SW 1271 (cell line): ENCODE data around the gene FHOD3.
A peak's percentile ranks its signal among the peaks of the same experiment; 100 is the strongest.

Experiments
- DNase-seq, 2 experiments: peaks; one replicate each; lab custom pipeline; 2025; lab: John Stamatoyannopoulos, UW

The FHOD3 gene

GRCh38 chr18:36297417-36298125 lies at the start of gene FHOD3:
Gene FHOD3, plus strand, starts transcription at chr18:36297713. Its CDS starts 123 bp downstream, at chr18:36297836.
- DNase-seq: peak in 1 of 2 experiments; percentile 46

- DNase-seq: no peak
Measured at GRCh38 chr18:36249392-36249791, 48.1 kb upstream of the FHOD3 start.

DNA sequence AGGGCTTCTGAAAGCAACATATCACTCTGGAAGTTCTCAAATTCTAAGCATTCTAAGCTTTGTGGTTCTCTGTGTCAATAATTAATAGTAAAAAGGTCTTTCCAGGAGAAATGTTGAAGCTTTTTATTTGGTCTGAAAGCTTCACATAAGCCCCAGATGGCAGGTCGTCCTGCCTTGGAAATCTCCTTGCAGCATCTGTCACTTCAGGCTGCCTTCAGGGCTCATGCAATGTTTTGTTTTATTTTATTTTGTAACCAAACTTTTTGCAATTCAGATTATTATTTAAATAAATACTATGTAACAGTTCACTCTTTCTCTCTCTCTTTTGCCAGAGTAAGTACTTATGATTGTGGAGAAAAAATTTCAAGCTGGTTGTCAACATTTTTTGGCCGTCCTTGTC lies 46.7 kb upstream of the FHOD3 start:
- no peak for DNase-seq

GRCh38 chr18:36255072-36255698 lies 42.3 kb upstream of the FHOD3 start:
- no peak for DNase-seq

- no peak for DNase-seq
Measured at GRCh38 chr18:36256094-36256493, 41.4 kb upstream of the FHOD3 start.

DNA sequence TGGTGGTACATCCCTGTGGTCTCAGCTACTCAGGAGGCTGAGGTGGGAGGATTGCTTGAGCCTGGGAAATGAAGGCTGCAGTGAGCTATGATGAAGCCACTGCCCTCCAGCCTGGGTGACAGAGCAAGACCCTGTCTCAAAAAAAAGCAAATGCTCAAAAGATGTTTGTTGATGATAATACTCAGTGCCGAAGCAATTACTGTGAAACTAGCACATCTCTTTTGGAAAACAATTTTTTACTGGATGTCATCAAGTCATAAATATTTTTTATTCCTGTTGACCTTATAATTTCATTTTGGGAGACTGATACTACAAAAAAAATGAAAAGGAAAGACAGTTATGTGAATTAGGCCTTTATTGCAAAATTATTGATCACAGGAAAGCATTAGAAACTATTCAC lies 34.5 kb upstream of the FHOD3 start:
- no peak for DNase-seq

- DNase-seq: no peak
Measured at GRCh38 chr18:36264283-36264682, 33.2 kb upstream of the FHOD3 start.

- no peak for DNase-seq
Measured at GRCh38 chr18:36265015-36265414, 32.5 kb upstream of the FHOD3 start.

DNA sequence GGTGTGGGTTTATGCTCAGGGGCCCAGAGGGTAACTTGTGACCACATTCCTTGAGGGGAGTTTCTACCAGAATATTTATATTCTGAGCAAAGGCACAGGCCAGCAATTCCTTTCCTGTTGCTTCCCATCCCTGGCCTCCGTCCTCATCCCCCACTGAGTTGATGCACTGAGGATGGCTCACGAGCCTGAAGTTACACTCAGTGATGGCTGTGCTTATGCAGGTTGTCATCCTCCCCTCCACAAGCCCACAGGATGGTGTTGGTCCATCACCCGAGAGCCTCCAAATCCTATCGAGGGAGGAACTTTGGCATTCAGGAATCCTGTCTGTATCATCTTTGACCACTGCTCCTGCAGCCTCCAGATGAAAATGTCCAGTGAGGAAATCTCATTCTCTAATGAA lies 28.4 kb upstream of the FHOD3 start:
- DNase-seq: no peak

DNA sequence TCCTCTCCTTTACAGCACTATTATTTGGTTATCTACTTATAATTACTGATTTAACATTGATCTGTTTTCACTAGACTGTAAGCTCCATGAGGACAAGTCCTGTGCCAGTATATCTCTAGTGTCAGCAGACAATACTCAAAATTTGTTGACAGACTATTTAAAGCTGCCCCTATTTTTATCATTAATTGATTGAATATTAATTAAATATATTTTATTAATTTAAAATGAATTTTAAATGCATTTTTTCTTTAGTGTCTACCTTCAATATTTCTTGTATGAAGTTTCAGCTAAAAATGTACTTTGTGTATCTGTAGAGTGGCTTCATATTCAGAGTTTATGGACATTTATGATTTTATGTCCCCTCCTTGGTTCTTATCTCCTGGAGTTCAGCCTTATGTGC lies 26.4 kb upstream of the FHOD3 start:
- DNase-seq: no peak

DNA sequence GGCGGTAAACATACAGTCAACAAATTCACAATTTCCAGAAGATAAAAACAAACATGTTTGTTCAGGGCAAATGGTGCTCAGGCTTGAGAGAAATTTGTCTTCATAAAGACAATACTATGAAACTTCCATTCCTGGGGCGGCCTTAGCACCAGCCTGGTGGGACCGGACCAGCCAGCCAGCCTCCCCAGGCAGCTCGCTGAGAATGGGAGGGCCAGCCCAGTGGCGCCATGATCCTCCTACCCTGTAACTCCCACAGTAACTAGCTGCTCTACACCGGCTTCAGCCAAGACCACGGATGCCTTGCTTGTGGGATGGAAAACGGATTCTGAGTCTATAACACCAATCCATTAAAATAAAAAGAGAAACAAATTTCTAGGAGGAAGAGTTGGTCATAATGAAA lies 24.2 kb upstream of the FHOD3 start:
- DNase-seq: no peak

- no peak for DNase-seq
Measured at GRCh38 chr18:36274083-36274715, 23.3 kb upstream of the FHOD3 start.

DNA sequence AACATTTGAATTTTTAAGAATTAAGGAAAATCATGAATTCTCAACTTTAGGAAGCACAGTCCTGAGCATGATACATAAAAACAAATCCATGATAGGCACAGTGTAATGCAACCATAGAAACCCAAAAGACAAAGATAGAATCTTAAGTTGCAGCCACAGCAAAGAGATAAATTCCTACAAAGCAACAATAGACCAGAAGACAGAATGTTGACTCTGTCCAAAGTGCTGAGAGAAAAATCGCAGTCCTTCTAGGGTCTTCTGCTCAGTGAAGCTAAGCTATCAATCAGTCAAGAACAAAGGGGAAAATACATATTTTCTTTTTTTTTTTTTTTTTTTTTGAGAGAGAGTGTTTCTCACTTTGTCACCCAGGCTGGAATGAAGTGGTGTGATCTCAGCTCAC lies 22.0 kb upstream of the FHOD3 start:
- no peak for DNase-seq

DNA sequence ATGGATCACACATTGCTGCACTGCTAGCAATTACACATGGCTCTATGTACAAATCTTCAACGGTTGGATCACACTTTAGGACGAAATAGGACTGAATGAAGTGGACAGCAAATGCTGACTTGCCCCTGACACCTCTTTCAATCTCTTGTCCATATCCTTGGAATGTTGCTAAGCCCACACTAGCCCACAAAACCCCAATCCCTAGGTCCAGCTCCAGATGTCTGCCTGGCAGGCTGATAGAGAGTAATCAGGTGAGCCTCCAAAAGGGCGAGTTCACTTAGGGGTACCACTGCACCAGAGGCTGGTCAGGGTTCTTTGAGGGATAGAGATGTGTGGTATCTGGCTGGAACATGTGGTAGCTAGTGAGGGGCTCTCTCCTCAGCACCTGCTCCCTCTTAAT lies 18.5 kb upstream of the FHOD3 start:
- no peak for DNase-seq

- no peak for DNase-seq
Measured at GRCh38 chr18:36281936-36282335, 15.6 kb upstream of the FHOD3 start.

GRCh38 chr18:36283448-36283847 lies 14.1 kb upstream of the FHOD3 start:
- no peak for DNase-seq

DNA sequence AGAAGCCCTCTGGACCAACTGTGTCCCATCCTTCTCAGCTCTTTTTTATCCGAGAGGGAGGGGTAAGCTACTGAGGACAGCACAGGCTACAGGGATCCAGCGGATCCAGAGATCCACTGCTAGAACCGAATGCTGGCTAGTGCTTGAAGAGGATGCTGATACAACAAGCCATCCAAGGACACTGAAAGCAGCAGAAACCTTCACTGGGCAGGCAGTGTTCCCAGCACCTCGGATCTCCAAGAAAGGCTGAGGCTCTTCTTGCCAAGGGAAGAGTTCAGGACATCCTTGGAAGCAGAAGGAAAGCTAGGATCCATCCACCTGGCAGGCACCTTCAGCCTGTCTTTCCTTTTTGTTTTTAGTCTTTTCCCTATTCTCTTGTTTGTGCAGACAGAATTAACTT lies 13.2 kb upstream of the FHOD3 start:
- DNase-seq: no peak

DNA sequence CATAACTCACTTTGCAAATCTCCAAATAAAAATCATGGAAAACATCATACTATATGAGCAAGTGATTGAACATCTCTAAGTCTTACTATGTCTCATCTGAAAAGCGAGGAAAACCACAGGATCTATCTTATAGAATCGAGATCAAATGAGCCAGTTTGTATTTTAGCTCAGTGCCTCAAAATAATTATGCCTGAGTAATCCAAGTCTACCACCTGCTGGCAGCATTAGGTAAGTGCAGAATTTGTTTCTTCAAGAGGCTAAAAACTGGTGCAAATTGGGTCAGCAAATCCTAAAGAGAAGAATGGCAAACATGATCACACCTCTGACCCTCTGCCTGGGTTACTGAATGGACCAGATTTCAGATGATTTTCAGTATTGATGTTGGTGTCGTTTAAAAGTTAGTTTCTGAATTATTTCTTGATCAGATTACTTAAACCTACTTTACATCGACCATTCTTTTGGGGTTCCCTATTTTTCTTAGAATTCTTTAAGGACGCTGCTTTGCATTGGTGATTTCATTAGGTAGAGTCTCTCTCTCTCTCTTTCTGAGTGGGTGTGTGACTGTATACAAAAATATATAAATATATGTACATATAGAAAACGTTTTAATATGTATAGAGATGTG lies 12.7 kb upstream of the FHOD3 start:
- peak in 1 of 2 experiments; percentile 61 for DNase-seq

DNA sequence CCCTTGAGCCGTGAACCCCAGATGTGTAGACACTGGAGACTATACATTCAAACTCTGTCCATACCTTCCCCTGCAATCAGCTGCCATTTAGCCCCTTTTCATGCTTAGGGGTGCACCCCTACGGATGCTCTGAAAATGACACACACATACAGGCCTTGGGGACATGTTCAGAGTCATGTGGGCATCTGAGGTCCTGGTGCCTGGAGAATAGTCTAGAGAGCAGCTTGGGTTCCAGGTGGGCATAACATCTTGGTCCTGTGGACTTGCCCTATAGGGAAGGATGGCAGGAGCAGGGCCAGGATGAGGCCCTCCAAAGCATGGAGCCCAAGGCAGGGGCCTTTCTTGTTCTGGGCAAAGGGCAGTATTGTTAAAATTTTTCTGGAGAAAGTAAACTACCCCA lies 9.9 kb upstream of the FHOD3 start:
- DNase-seq: no peak

GRCh38 chr18:36288689-36289088 lies 8.8 kb upstream of the FHOD3 start:
- no peak for DNase-seq

GRCh38 chr18:36294031-36294430 lies 3.5 kb upstream of the FHOD3 start:
- no peak for DNase-seq

DNA sequence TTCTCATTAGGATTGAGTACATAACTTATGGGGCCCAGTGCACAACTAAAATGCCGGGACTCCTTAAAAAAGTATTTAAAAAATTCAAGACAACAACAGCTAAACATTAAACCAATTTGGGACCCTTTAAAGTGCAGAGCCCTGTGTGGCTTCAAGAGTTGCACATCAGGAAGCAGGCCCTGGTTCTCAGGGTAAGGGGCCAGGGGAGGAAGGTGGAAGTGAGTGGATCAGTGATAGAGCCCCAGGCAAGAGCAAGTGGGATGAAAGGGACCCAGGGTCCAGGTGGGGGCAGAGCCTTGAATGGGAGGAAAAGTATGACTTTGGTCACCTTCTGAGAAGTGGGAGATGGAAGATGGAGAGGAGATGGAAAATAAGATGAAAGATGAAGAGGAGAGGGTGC lies 2.3 kb upstream of the FHOD3 start:
- no peak for DNase-seq

DNA sequence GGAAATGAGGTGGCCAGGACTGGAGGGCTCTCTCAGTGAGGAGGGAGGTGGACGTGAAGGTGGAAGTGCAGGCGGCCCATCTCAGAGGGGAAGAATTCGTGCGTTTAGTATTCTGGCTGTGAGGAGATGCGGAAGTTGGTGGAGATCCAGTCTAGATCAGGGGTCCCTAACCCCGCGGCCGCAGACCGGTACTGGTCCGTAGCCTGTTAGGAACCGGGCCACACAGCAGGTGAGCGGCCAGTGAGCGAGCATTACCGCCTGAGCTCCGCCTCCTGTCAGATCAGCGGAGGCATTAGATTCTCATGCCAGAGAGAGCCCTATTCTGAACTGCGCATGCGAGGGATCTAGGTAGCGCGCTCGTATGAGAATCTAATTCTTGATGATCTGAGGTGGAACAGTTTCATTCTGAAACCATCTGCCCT lies 1.6 kb upstream of the FHOD3 start:
- peak in 1 of 2 experiments; percentile 43 for DNase-seq
